Measurements from ENCODE around the gene UBASH3B. TPM values are rescaled to one million over a fixed set of nuclear protein-coding genes. Genes with fewer than 3 reads are reported as not detected.
A peak's percentile ranks its signal among the peaks of the same experiment; 100 is the strongest.

The UBASH3B gene
- total RNA-seq, 1 donor from 2014 or later = 2.0 TPM

DNA sequence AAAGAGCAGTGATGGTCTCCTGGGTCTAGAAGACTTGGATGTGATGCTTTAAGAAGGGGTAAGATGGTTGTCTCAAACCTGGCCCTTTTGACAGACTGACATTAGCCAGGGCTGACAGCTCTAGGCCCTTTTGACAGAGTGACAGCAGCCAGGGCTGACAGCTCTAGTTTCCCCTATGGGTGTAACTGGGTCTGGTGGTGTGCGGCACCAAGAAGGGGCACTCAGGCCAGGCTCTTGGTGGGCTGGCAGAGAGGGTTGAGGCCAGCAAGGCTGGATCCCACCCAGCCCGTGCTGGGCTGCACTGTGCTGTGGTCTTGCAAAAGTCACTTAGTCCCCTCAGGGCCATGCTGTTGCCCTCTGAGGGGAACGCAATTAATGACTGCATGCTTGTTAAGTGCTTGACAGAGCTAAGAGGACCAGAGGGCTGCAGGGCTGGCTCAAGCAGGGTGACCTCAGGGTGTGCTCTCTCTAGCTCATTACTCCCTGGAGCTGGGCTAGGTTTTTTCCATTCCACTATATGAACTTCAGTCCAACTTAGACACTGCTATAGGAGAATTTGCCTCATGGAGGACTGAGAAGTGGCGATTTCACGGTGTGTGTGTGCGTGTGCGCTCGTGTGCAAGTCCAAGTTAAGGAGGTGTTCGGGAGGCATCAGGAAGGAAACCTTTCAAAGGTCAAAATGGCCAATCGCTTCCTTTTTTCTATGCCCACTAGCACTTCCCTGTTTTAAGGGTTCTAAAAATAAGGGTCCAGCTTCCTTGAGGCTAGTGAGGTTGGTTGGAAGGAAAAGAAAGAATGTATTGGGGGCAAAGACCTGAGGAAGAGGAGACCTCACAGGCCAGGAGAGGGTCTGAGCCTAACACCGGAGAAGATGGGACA is 4.4 kb downstream of the UBASH3B start:
- Histone ChIP-seq H3K27ac (no peak overlapping the region), H4K20me1 (ENCODE audit: low read depth) (peaks cover 4% of the 10 kb centered on the region), H3K4me2 (no peak overlapping the region), H3K36me3 (no peaks in the 10 kb centered on the region), H3F3A (ENCODE audit: low read depth) (peaks cover 10% of the 10 kb centered on the region), H3K79me2 (ENCODE audit: low read depth) (no peaks in the 10 kb centered on the region), H3K4me1 (peaks cover 10% of the 10 kb centered on the region), H3K27me3 (peaks cover 33% of the 10 kb centered on the region), H3K9me3 (ENCODE audit: low read depth) (no peaks in the 10 kb centered on the region), H3K4me3 (no peak overlapping the region), H2AFZ (replicated peaks) (no peak overlapping the region), H3K9ac (no peak overlapping the region)
- H3K27ac Mint-ChIP-seq = no peak overlapping the region
- peaks cover 3% of the 10 kb centered on the region for H3K36me3 Mint-ChIP-seq
- H3K4me1 Mint-ChIP-seq = peaks cover 53% of the 10 kb centered on the region
- H3K9me3 Mint-ChIP-seq = peaks cover 2% of the 10 kb centered on the region
- no peak for DNase-seq (ENCODE audit: low spot score)
- peaks cover 6% of the 10 kb centered on the region for H3K27me3 Mint-ChIP-seq (ENCODE audit: insufficient read depth, low read depth)
- H3K4me3 Mint-ChIP-seq = no peak overlapping the region
- TF ChIP-seq, protein P1, sequence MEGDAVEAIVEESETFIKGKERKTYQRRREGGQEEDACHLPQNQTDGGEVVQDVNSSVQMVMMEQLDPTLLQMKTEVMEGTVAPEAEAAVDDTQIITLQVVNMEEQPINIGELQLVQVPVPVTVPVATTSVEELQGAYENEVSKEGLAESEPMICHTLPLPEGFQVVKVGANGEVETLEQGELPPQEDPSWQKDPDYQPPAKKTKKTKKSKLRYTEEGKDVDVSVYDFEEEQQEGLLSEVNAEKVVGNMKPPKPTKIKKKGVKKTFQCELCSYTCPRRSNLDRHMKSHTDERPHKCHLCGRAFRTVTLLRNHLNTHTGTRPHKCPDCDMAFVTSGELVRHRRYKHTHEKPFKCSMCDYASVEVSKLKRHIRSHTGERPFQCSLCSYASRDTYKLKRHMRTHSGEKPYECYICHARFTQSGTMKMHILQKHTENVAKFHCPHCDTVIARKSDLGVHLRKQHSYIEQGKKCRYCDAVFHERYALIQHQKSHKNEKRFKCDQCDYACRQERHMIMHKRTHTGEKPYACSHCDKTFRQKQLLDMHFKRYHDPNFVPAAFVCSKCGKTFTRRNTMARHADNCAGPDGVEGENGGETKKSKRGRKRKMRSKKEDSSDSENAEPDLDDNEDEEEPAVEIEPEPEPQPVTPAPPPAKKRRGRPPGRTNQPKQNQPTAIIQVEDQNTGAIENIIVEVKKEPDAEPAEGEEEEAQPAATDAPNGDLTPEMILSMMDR (IDR thresholded peaks at IDR 0.05) = no peak
- no peak for TF ChIP-seq EZH2 (IDR thresholded peaks at IDR 0.05)
- TF ChIP-seq EZH2phosphoT487 (IDR thresholded peaks at IDR 0.05) = no peak

DNA sequence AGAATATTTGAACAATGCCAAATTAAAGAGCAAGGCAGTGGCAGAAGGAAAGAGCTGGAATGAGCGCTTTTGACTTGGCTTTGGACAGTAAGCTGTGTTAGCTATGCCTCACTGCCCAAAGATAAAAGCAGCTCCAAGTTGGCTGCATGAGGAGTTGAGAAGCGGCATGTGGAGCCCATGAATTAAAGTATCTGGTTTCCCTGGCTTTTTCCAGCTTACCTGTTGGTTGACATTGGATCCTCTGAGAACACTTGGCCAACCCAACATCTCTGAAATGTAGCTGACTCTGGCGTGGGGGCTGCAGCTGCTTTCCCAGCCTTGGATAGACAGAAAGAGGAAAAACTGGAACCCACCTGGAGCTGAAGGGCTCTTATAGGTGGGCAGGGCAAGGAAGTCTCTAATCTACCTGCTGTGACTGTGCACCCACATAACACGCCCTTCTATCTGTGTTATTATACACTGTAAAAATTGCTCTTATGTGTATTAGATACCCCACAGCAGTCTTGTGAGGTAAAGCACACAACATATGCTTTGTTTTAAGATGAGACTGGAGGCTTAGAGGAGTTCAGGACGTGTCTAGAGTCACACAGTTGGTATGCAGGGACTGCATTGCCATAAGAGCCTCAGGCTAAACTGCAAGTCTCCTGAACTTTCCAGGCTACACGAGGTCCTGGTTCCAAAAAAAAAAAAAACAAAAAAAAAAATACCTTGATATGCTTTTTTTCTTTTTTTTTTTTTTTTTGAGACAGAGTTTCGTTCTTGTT is 5.8 kb downstream of the UBASH3B start:
- peaks cover 2% of the 10 kb centered on the region for H3K9me3 Mint-ChIP-seq
- Histone ChIP-seq H3K27ac (no peak overlapping the region), H3K9ac (no peak overlapping the region), H3K36me3 (no peaks in the 10 kb centered on the region), H3F3A (ENCODE audit: low read depth) (peaks cover 6% of the 10 kb centered on the region), H3K9me3 (ENCODE audit: low read depth) (no peaks in the 10 kb centered on the region), H3K4me3 (no peak overlapping the region), H3K4me1 (peaks cover 10% of the 10 kb centered on the region), H3K4me2 (no peak overlapping the region), H3K27me3 (peaks cover 28% of the 10 kb centered on the region), H3K79me2 (ENCODE audit: low read depth) (no peaks in the 10 kb centered on the region), H2AFZ (replicated peaks) (no peak overlapping the region), H4K20me1 (ENCODE audit: low read depth) (no peaks in the 10 kb centered on the region)
- H3K27me3 Mint-ChIP-seq (ENCODE audit: insufficient read depth, low read depth) = peaks cover 6% of the 10 kb centered on the region
- peaks cover 3% of the 10 kb centered on the region for H3K36me3 Mint-ChIP-seq
- peak; percentile 60 for DNase-seq (ENCODE audit: low spot score)
- no peak overlapping the region for H3K4me3 Mint-ChIP-seq
- no peak overlapping the region for H3K27ac Mint-ChIP-seq
- H3K4me1 Mint-ChIP-seq = peaks cover 52% of the 10 kb centered on the region
- TF ChIP-seq, protein P1 (IDR thresholded peaks at IDR 0.05) = no peak
- TF ChIP-seq EZH2phosphoT487 (IDR thresholded peaks at IDR 0.05) (no peak), EZH2 (IDR thresholded peaks at IDR 0.05) (no peak)

DNA sequence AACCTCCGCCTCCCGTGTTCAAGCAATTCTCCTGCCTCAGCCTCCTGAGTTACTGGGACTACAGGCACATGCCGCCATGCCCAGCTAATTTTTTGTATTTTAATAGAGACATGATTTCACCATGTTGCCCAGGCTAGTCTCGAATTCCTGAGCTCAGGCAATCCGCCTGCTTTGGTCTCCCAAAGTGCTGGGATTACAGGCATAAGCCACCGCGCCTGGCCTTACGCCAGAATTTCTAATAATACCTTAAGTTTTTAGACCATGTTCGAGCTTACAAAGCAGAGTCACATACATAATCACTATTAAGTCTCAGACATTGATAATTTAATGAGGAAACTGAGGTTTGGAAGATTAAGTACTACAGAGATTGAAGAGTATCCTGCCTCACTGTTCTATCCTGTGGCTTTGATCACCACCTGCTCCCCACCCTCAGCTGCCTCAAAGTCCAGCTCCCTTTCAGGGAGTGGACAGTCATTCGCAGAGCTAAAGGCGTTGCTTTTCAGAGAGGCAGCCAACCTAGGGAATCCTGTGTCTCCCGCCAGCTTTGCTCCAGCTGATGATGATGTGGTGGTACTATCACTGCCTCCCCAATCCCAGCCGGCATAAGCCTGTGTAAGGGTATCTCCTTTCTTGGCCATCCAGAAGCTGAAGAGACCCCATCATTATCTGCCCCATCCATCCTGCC is 7.7 kb downstream of the UBASH3B start:
- H3K4me1 ChIP-seq = peaks cover 10% of the 10 kb centered on the region
- H3K4me1 Mint-ChIP-seq = peaks cover 44% of the 10 kb centered on the region
- H3K4me3 ChIP-seq = no peak overlapping the region
- no peak overlapping the region for H2AFZ ChIP-seq (replicated peaks)
- no peaks in the 10 kb centered on the region for H4K20me1 ChIP-seq (ENCODE audit: low read depth)
- DNase-seq (ENCODE audit: low spot score) = no peak
- H3F3A ChIP-seq (ENCODE audit: low read depth) = no peaks in the 10 kb centered on the region
- peaks cover 3% of the 10 kb centered on the region for H3K36me3 Mint-ChIP-seq
- no peaks in the 10 kb centered on the region for H3K9me3 ChIP-seq (ENCODE audit: low read depth)
- TF ChIP-seq EZH2phosphoT487 (IDR thresholded peaks at IDR 0.05) = no peak
- no peak for TF ChIP-seq EZH2 (IDR thresholded peaks at IDR 0.05)
- TF ChIP-seq, protein P1 (IDR thresholded peaks at IDR 0.05) = no peak
- no peak overlapping the region for H3K27ac ChIP-seq
- H3K4me2 ChIP-seq = no peak overlapping the region
- no peaks in the 10 kb centered on the region for H3K36me3 ChIP-seq
- no peaks in the 10 kb centered on the region for H3K79me2 ChIP-seq (ENCODE audit: low read depth)
- no peak overlapping the region for H3K27ac Mint-ChIP-seq
- no peak overlapping the region for H3K9ac ChIP-seq
- H3K27me3 Mint-ChIP-seq (ENCODE audit: insufficient read depth, low read depth) = peaks cover 6% of the 10 kb centered on the region
- peaks cover 10% of the 10 kb centered on the region for H3K27me3 ChIP-seq
- peaks cover 2% of the 10 kb centered on the region for H3K9me3 Mint-ChIP-seq
- no peak overlapping the region for H3K4me3 Mint-ChIP-seq

All from neural progenitor cell (in vitro differentiated cells).